HG03045 (cell line): Measurements from ENCODE around the gene SMIM5.

ENCODE experiments used
- ATAC-seq: cut with Tn5 transposase; IDR thresholded peaks from one replicate; pipeline ENCODE4 v1.9.1; 2021; ENCODE audit warnings: mild to moderate bottlenecking, moderate library complexity; ENCODE audit not compliant: unreplicated experiment

Gene SMIM5

GRCh38 chr17:75602644-75603043, 30.6 kb upstream of the SMIM5 start:
- ATAC-seq, result no peak

- ATAC-seq, result no peak
Measured at GRCh38 chr17:75603123-75603522, 30.1 kb upstream of the SMIM5 start.

- no peak for ATAC-seq
Measured at GRCh38 chr17:75604034-75604695, 29.1 kb upstream of the SMIM5 start.

- no peak for ATAC-seq
Measured at GRCh38 chr17:75605790-75606189, 27.4 kb upstream of the SMIM5 start.

GRCh38 chr17:75607086-75607485, 26.1 kb upstream of the SMIM5 start:
- no peak for ATAC-seq

- ATAC-seq, result no peak
Measured at GRCh38 chr17:75610103-75610984, 22.9 kb upstream of the SMIM5 start.

- no peak for ATAC-seq
Measured at GRCh38 chr17:75611851-75612429, 21.3 kb upstream of the SMIM5 start.

- no peak for ATAC-seq
Measured at GRCh38 chr17:75612906-75613626, 20.2 kb upstream of the SMIM5 start.

- no peak for ATAC-seq
Measured at GRCh38 chr17:75614006-75614405, 19.2 kb upstream of the SMIM5 start.

- ATAC-seq, result no peak
Measured at GRCh38 chr17:75614556-75615270, 18.5 kb upstream of the SMIM5 start.

GRCh38 chr17:75615301-75615700, 17.9 kb upstream of the SMIM5 start:
- ATAC-seq, result no peak

- ATAC-seq, result no peak
Measured at GRCh38 chr17:75616521-75617122, 16.6 kb upstream of the SMIM5 start.

- no peak for ATAC-seq
Measured at GRCh38 chr17:75617218-75617617, 16.0 kb upstream of the SMIM5 start.

- no peak for ATAC-seq
Measured at GRCh38 chr17:75617675-75618074, 15.6 kb upstream of the SMIM5 start.

GRCh38 chr17:75619506-75620431, 13.5 kb upstream of the SMIM5 start:
- ATAC-seq, result no peak

GRCh38 chr17:75621489-75621888, 11.7 kb upstream of the SMIM5 start:
- ATAC-seq, result no peak

- no peak for ATAC-seq
Measured at GRCh38 chr17:75622076-75622475, 11.2 kb upstream of the SMIM5 start.

- no peak for ATAC-seq
Measured at GRCh38 chr17:75622771-75623273, 10.4 kb upstream of the SMIM5 start.

GRCh38 chr17:75623386-75623785, 9.8 kb upstream of the SMIM5 start:
- no peak for ATAC-seq
